Heart left ventricle (tissue), 13 donors: ENCODE measurements around the gene TBL1XR1.

Experiments
- CTCF ChIP-seq, 12 donors: fragments of 200-600 bp; sonication (generic) in 4 of 12; IDR thresholded peaks; one replicate each; pipeline versions ENCODE4 v1.5.0 to v1.8.0; 2018 to 2022; ENCODE audit warnings: antibody characterized with exemption in 12 of 12, mild to moderate bottlenecking in 5 of 12
- POLR2A ChIP-seq, 2 donors: fragments of 450-650 bp; IDR thresholded peaks; one replicate each; pipeline ENCODE4 v1.6.1; 2017; ENCODE audit warnings: antibody characterized with exemption in 2 of 2, mild to moderate bottlenecking in 2 of 2, moderate library complexity in 2 of 2
- donor health status: ischemic (EF 13 %, LVEDD 7.1; RV severe dilation, severe dysfunction).
- donor health status: DM: no; HTN: yes; CAD: no.
- donor health status: DM: no; HTN: no; CAD: no.
- donor health status: ischemic (EF 25% LVEDD 6.9; RV normal size, moderate dysfunction).
- donor health status: ischemic (EF 25% LVEDD 5.7; RV mildly dilated, moderate dysfunction).
- donor health status: ischemic (EF 35%, LVEDD 5.7; RV mildly dilated, moderate dysfunction).
- donor health status: nonischemic (EF 11% LVEDD 7.7; RV severe dilation, severe dysfunction).
- donor health status: DM: yes; HTN: yes; CAD: no.
- donor health status: PGD.
- donor health status: ischemic (EF 29% LVEDD 5.4; RV normal size, mild dysfunction).
- donor health status: nonischemic (EF 23%, LVEDD 6.1; RV moderate dilation, normal function).

DNA sequence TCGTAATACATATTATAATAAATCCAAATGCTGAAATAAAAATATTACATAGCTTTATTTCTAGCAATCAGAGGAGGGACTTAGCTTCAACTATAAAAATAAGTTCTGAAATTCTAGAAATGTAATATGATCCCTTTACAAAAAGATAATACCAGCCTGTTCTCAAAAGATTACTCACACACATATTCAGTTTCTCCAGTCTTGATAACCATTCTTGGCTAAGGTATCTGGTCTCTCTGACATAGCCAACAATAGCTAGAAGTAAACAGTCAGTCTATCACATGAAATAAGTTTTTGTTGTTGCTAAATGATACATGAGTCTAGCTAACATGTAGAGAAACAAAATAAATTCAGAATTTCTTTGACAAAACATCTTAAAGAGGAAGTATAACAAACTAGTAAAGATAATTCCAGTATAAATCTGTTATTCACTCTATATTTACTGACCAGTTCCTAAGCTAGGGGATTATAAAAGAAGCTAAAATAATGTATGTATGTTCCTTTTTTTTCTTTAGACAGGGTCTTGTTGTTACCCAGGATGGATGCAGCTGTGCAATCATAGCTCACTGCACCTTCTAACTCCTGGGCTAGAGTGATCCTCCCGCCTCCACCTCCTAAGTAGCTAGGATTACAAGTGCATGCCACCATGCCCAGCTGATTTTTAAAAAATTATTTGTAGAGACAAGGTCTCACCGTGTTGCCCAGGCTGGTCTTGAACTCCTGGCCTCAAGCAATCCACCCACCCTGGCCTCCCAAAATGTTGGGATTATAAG, 170.6 kb downstream of the TBL1XR1 start:
- no peak for TF ChIP-seq CTCF (IDR thresholded peaks at IDR 0.05)
- TF ChIP-seq POLR2A (IDR thresholded peaks at IDR 0.05), result no peak
